Activated CD8-positive, alpha-beta memory T cell treated with anti-CD3 and anti-CD28 coated beads, Interleukin-2, amount 50 U/mL, for 1 hour (primary cell): Measurements from ENCODE around the gene SUN1.
"Not testable (repeated sequence)": the region's sequence is repeated elsewhere in the genome, so short reads cannot be mapped to it uniquely, and the experiment has no call there.

Source experiments
- DNase-seq: peaks from one replicate; pipeline ENCODE4 v3.0.0-alpha.2; 2020; ENCODE audit errors: extremely low read depth

The SUN1 gene

GRCh38 chr7:835021-835420 lies 2.7 kb downstream of the SUN1 start:
- DNase-seq: no peak

- DNase-seq: no peak
These were observed 3.5 kb downstream of the SUN1 start for GRCh38 chr7:835485-836401.

- DNase-seq: no peak
These were observed 4.2 kb downstream of the SUN1 start for GRCh38 chr7:836429-836828.

GRCh38 chr7:837001-837400 lies 4.7 kb downstream of the SUN1 start:
- no peak for DNase-seq

- no peak for DNase-seq
These were observed 7.8 kb downstream of the SUN1 start for GRCh38 chr7:840001-840600.

- DNase-seq: no peak
These were observed 9.7 kb downstream of the SUN1 start for GRCh38 chr7:841943-842342.

GRCh38 chr7:842431-843031 lies 10.3 kb downstream of the SUN1 start:
- DNase-seq: no peak

- DNase-seq: no peak
These were observed 11.0 kb downstream of the SUN1 start for GRCh38 chr7:843230-843629.

GRCh38 chr7:844043-844442 lies 11.8 kb downstream of the SUN1 start:
- DNase-seq: no peak

GRCh38 chr7:844514-844913 lies 12.2 kb downstream of the SUN1 start:
- DNase-seq: no peak

- no peak for DNase-seq
These were observed 12.8 kb downstream of the SUN1 start for GRCh38 chr7:845091-845490.

- no peak for DNase-seq
These were observed 13.5 kb downstream of the SUN1 start for GRCh38 chr7:845731-846130.

- DNase-seq: not testable (repeated sequence)
These were observed 14.8 kb downstream of the SUN1 start for GRCh38 chr7:846958-847650.

GRCh38 chr7:847728-848127 lies 15.5 kb downstream of the SUN1 start:
- not testable (repeated sequence) for DNase-seq

GRCh38 chr7:849145-849544 lies 16.9 kb downstream of the SUN1 start:
- no peak for DNase-seq

GRCh38 chr7:849781-850180 lies 17.5 kb downstream of the SUN1 start:
- DNase-seq: no peak

- no peak for DNase-seq
These were observed 18.9 kb downstream of the SUN1 start for GRCh38 chr7:851204-851603.

- no peak for DNase-seq
These were observed 21.3 kb downstream of the SUN1 start for GRCh38 chr7:853366-854117.

GRCh38 chr7:854118-854775 lies 22.0 kb downstream of the SUN1 start:
- DNase-seq: no peak

GRCh38 chr7:855686-856369 lies 23.6 kb downstream of the SUN1 start:
- no peak for DNase-seq
